A549 (cell line): ENCODE data around the gene ZNHIT2.

ENCODE experiments used
- BHLHE40 ChIP-seq: IDR thresholded peaks from 2 replicates; pipeline ENCODE4 v1.6.1; 2012; ENCODE audit warnings: low read depth, low read length, inconsistent platforms
- CEBPB ChIP-seq, 2 experiments: fragments of >200 bp in 1 of 2; sonication (Bioruptor Twin) in 1 of 2; formaldehyde crosslinking in 1 of 2; IDR thresholded peaks; 2 replicates each; pipeline ENCODE4 v1.6.1; 2012 to 2016
- CHD4 ChIP-seq: fragments of 200-600 bp; sonication (generic); IDR thresholded peaks from 2 replicates; pipeline ENCODE4 v1.6.1; 2016; ENCODE audit warnings: antibody characterized with exemption, mild to moderate bottlenecking, borderline replicate concordance
- EP300 ChIP-seq, 2 experiments: fragments of >200 bp; sonication (Bioruptor Twin); formaldehyde crosslinking; IDR thresholded peaks; 2 replicates in 1 of 2; 3 replicates in 1 of 2; pipeline ENCODE4 v1.6.1; 2016 to 2017
- FOSB ChIP-seq: fragments of 250-450 bp; sonication (Bioruptor Pico); IDR thresholded peaks from 2 replicates; pipeline ENCODE4 v1.5.0; 2020; ENCODE audit warnings: mild to moderate bottlenecking, moderate library complexity
- KDM1A ChIP-seq: fragments of 200-600 bp; sonication (generic); IDR thresholded peaks from 2 replicates; pipeline ENCODE4 v1.6.1; 2016; ENCODE audit warnings: low read depth, mild to moderate bottlenecking
- MAFK ChIP-seq: fragments of 450-650 bp; IDR thresholded peaks from 2 replicates; pipeline ENCODE4 v1.6.1; 2014; ENCODE audit not compliant: partially characterized antibody
- MAZ ChIP-seq: fragments of 150-350 bp; IDR thresholded peaks from 2 replicates; pipeline ENCODE4 v1.6.1; 2014; ENCODE audit warnings: antibody characterized with exemption, low read depth, low read length, borderline replicate concordance
- POLR2A ChIP-seq: IDR thresholded peaks from 2 replicates; pipeline ENCODE4 v1.6.1; 2012; ENCODE audit warnings: mild to moderate bottlenecking, low read length
- RCOR1 ChIP-seq: fragments of 150-350 bp; IDR thresholded peaks from 2 replicates; pipeline ENCODE4 v1.6.1; 2014; ENCODE audit warnings: antibody characterized with exemption, low read length, low read depth
- TF ChIP-seq, protein P1 (sequence below): fragments of >200 bp; sonication (Bioruptor Twin); formaldehyde crosslinking; IDR thresholded peaks from 3 replicates; pipeline ENCODE4 v1.5.1; 2016
- TF ChIP-seq, protein P2 (sequence below): fragments of 450-650 bp; IDR thresholded peaks from 2 replicates; pipeline ENCODE4 v1.6.1; 2014; ENCODE audit warnings: antibody characterized with exemption
- TF ChIP-seq, protein P3 (sequence below): IDR thresholded peaks from 2 replicates; pipeline ENCODE4 v1.6.1; 2012

DNA sequence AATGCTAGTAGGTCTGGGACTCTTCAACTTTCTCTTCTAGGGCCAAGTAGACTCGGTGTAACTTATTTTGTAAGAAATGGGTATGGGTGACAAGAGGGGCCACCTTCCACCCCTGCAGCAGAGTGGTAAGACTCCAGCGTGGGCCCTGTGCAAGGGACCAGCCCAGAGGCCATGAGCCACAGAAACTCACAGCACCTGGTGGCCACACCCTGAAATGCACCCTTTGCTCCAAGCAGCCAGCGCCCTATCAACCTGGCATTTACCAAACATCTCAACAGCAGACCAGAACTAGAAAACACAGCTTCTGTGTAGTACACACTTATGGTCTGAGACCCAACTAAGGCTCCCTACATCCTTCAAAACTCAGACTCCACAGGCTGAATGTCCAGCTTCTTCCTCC is 39.4 kb downstream of the ZNHIT2 start:
- TF ChIP-seq KDM1A (no peak), CEBPB (IDR thresholded peaks at IDR 0.05) (no peak), BHLHE40 (no peak), MAZ (no peak), FOSB (CRISPR knock-in tag) (no peak), POLR2A (no peak), MAFK (no peak), EP300 (IDR thresholded peaks at IDR 0.05) (no peak), CHD4 (no peak), RCOR1 (no peak)
- TF ChIP-seq, protein P1, sequence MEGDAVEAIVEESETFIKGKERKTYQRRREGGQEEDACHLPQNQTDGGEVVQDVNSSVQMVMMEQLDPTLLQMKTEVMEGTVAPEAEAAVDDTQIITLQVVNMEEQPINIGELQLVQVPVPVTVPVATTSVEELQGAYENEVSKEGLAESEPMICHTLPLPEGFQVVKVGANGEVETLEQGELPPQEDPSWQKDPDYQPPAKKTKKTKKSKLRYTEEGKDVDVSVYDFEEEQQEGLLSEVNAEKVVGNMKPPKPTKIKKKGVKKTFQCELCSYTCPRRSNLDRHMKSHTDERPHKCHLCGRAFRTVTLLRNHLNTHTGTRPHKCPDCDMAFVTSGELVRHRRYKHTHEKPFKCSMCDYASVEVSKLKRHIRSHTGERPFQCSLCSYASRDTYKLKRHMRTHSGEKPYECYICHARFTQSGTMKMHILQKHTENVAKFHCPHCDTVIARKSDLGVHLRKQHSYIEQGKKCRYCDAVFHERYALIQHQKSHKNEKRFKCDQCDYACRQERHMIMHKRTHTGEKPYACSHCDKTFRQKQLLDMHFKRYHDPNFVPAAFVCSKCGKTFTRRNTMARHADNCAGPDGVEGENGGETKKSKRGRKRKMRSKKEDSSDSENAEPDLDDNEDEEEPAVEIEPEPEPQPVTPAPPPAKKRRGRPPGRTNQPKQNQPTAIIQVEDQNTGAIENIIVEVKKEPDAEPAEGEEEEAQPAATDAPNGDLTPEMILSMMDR = peak; percentile 47
- TF ChIP-seq, protein P2, sequence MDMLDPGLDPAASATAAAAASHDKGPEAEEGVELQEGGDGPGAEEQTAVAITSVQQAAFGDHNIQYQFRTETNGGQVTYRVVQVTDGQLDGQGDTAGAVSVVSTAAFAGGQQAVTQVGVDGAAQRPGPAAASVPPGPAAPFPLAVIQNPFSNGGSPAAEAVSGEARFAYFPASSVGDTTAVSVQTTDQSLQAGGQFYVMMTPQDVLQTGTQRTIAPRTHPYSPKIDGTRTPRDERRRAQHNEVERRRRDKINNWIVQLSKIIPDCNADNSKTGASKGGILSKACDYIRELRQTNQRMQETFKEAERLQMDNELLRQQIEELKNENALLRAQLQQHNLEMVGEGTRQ = no peak
- TF ChIP-seq, protein P3, sequence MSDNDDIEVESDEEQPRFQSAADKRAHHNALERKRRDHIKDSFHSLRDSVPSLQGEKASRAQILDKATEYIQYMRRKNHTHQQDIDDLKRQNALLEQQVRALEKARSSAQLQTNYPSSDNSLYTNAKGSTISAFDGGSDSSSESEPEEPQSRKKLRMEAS = no peak
